CD14-positive monocyte (primary cell): Measurements from ENCODE around the gene CFAP299. TPM values are rescaled to one million over a fixed set of nuclear protein-coding genes. Genes with fewer than 3 reads are reported as not detected.

ENCODE experiments used
- DNase-seq, 3 donors: peaks; one replicate each; pipeline ENCODE4 v3.0.0-alpha.2; 2011 to 2022
- H2AFZ ChIP-seq: 2 replicates; pipeline ENCODE4 v1.6.0; 2012; ENCODE audit warnings: mild to moderate bottlenecking, low read depth, low read length, inconsistent platforms; ENCODE audit not compliant: insufficient read depth, poor library complexity, severe bottlenecking
- H3K27ac ChIP-seq, 2 donors: 1 replicate in 1 of 2; 2 replicates in 1 of 2; pipeline ENCODE4 v1.5.1; 2012 to 2013; ENCODE audit warnings: low read length in 2 of 2, control low read depth in 1 of 2, inconsistent platforms in 1 of 2, low read depth in 1 of 2, mild to moderate bottlenecking in 1 of 2
- H3K27me3 ChIP-seq, 2 donors: one replicate each; pipeline versions ENCODE4 v1.6.0 to v1.6.1; 2011 to 2013; ENCODE audit warnings: low read length in 2 of 2; ENCODE audit not compliant: control insufficient read depth in 2 of 2, insufficient read depth in 2 of 2
- H3K36me3 ChIP-seq, 2 donors: replicated peaks in 1 of 2; 1 replicate in 1 of 2; 2 replicates in 1 of 2; pipeline versions ENCODE4 v1.5.1 to v1.6.1; 2012 to 2013; ENCODE audit warnings: low read length in 2 of 2, control low read depth in 1 of 2, inconsistent platforms in 1 of 2, mild to moderate bottlenecking in 1 of 2; ENCODE audit not compliant: insufficient read depth in 2 of 2, control insufficient read depth in 1 of 2
- H3K4me1 ChIP-seq, 2 donors: 1 replicate in 1 of 2; 2 replicates in 1 of 2; pipeline versions ENCODE4 v1.5.1 to v1.6.1; 2012 to 2013; ENCODE audit warnings: low read length in 2 of 2, control low read depth in 1 of 2, inconsistent platforms in 1 of 2, mild to moderate bottlenecking in 1 of 2, moderate library complexity in 1 of 2; ENCODE audit not compliant: insufficient read depth in 2 of 2, control insufficient read depth in 1 of 2
- H3K4me2 ChIP-seq: replicated peaks from 2 replicates; pipeline ENCODE3; 2012; ENCODE audit warnings: low read length, moderate library complexity, mild to moderate bottlenecking; ENCODE audit not compliant: poor library complexity, severe bottlenecking; ENCODE audit errors: extremely low read depth
- H3K4me3 ChIP-seq, 3 experiments: fragments of 200-600 bp in 1 of 3; sonication (generic) in 1 of 3; replicated peaks in 1 of 3; 1 replicate in 2 of 3; 2 replicates in 1 of 3; pipeline ENCODE4 v1.5.1; 2011 to 2013; ENCODE audit warnings: low read length in 3 of 3, mild to moderate bottlenecking in 3 of 3, control low read depth in 2 of 3, low read depth in 2 of 3, inconsistent platforms in 1 of 3, moderate library complexity in 1 of 3
- H3K79me2 ChIP-seq: 2 replicates; pipeline ENCODE4 v1.6.0; 2012; ENCODE audit warnings: mild to moderate bottlenecking, control low read depth, inconsistent platforms, low read length, moderate library complexity; ENCODE audit not compliant: insufficient read depth
- H3K9ac ChIP-seq: 2 replicates; pipeline ENCODE4 v1.6.0; 2017; ENCODE audit warnings: low read length, mild to moderate bottlenecking; ENCODE audit not compliant: insufficient read depth, poor library complexity, severe bottlenecking
- H3K9me3 ChIP-seq, 2 donors: replicated peaks in 1 of 2; 1 replicate in 1 of 2; 2 replicates in 1 of 2; pipeline versions ENCODE4 v1.5.1 to v1.6.1; 2012 to 2013; ENCODE audit warnings: low read length in 2 of 2, control low read depth in 1 of 2; ENCODE audit not compliant: control insufficient read depth in 1 of 2, insufficient read depth in 1 of 2
- H4K20me1 ChIP-seq: 2 replicates; pipeline ENCODE4 v1.6.0; 2012; ENCODE audit warnings: mild to moderate bottlenecking, low read length, control low read depth, moderate library complexity; ENCODE audit not compliant: insufficient read depth
- H3K27ac Mint-ChIP-seq, 7 donors: one replicate each; pipeline ENCODE4 v1.8.0; 2020; ENCODE audit warnings: mild to moderate bottlenecking in 7 of 7, mixed read lengths in 7 of 7, moderate library complexity in 6 of 7, inconsistent platforms in 2 of 7
- H3K27me3 Mint-ChIP-seq, 3 donors: one replicate each; pipeline ENCODE4 v1.8.0; 2021 to 2022; ENCODE audit warnings: low read depth in 3 of 3, mild to moderate bottlenecking in 3 of 3, mixed read lengths in 3 of 3, moderate library complexity in 3 of 3, inconsistent platforms in 1 of 3
- H3K36me3 Mint-ChIP-seq, 2 donors: one replicate each; pipeline ENCODE4 v1.8.0; 2020; ENCODE audit warnings: mixed read lengths in 2 of 2, inconsistent platforms in 1 of 2, mild to moderate bottlenecking in 1 of 2
- H3K4me1 Mint-ChIP-seq: one replicate; pipeline ENCODE4 v1.8.0; 2020; ENCODE audit warnings: mild to moderate bottlenecking, mixed read lengths
- H3K4me3 Mint-ChIP-seq, 2 donors: one replicate each; pipeline ENCODE4 v1.8.0; 2020; ENCODE audit warnings: mild to moderate bottlenecking in 2 of 2, mixed read lengths in 2 of 2, moderate library complexity in 1 of 2
- H3K9me3 Mint-ChIP-seq, 7 donors: one replicate each; pipeline ENCODE4 v1.8.0; 2020 to 2022; ENCODE audit warnings: mixed read lengths in 7 of 7, mild to moderate bottlenecking in 6 of 7, moderate library complexity in 6 of 7, inconsistent platforms in 2 of 7
- CTCF ChIP-seq: fragments of 200-600 bp; IDR thresholded peaks from one replicate; pipeline ENCODE4 v1.8.0; 2022; ENCODE audit warnings: antibody characterized with exemption, mild to moderate bottlenecking
- WGBS: methylation state at CpG from one replicate; pipeline ENCODE4 v1.1.5; 2013; ENCODE audit warnings: missing lambda C conversion rate; ENCODE audit not compliant: insufficient coverage; 5-methylcytosine and 5-hydroxymethylcytosine counted together
- intact Hi-C, 2 donors: fragments of 100-400 bp; cut with micrococcal nuclease; formaldehyde crosslinking; loops; one replicate each; pipeline versions ENCODE4 v1.15.0 to v1.15.1; 2023
- polyA plus RNA-seq, 3 donors: library from polyadenylated mRNA; depleted of rRNA in 1 of 3; unstranded in 2 of 3; stranded (reverse) in 1 of 3; fragments of 300-500 nt in 2 of 3; fragments of >200 nt in 1 of 3; fragmentation: Illumina TruSeq in 2 of 3; gene quantifications; 1 replicate in 2 of 3; 2 replicates in 1 of 3; pipeline ENCODE4 v1.2.3, GENCODE V29; 2012 to 2021

CFAP299 gene
- polyA plus RNA-seq, 3 donors: not detected

GRCh38 chr4:80717204-80717603 is 381.7 kb downstream of the CFAP299 start:
- WGBS: no CpG with 5 or more reads among the region's 2 CpGs
- Histone ChIP-seq H3K4me3 (no peak overlapping the region), H3K4me1 (no peaks in the 10 kb centered on the region), H3K79me2 (no peaks in the 10 kb centered on the region), H3K27me3 (no peaks in the 10 kb centered on the region), H2AFZ (no peak overlapping the region), H3K4me2 (no peak overlapping the region), H3K9ac (no peak overlapping the region), H3K9me3 (peaks cover 0 to 7% of the 10 kb centered on the region in 2 donors), H4K20me1 (no peaks in the 10 kb centered on the region), H3K36me3 (no peaks in the 10 kb centered on the region), H3K27ac (no peak overlapping the region)
- no peak for TF ChIP-seq CTCF
- H3K4me3 Mint-ChIP-seq: no peak overlapping the region
- H3K36me3 Mint-ChIP-seq: no peaks in the 10 kb centered on the region
- no peaks in the 10 kb centered on the region for H3K4me1 Mint-ChIP-seq
- H3K27ac Mint-ChIP-seq: no peak overlapping the region
- H3K9me3 Mint-ChIP-seq: peaks cover 2 to 13% (median 7%) of the 10 kb centered on the region in 7 donors
- H3K27me3 Mint-ChIP-seq: no peaks in the 10 kb centered on the region
- no peak for DNase-seq
- intact Hi-C loops: no loop called here

- no peak overlapping the region for H3K4me2 ChIP-seq
- no peak overlapping the region for H3K27ac ChIP-seq
- no peaks in the 10 kb centered on the region for H3K27me3 ChIP-seq
- Mint-ChIP-seq H3K27me3 (peaks cover 0 to 4% (median 0%) of the 10 kb centered on the region in 3 donors), H3K27ac (no peak overlapping the region), H3K4me3 (no peak overlapping the region), H3K36me3 (no peaks in the 10 kb centered on the region), H3K9me3 (peaks cover 0 to 13% (median 8%) of the 10 kb centered on the region in 7 donors), H3K4me1 (no peaks in the 10 kb centered on the region)
- DNase-seq: no peak
- H3K9me3 ChIP-seq: peaks cover 0 to 5% of the 10 kb centered on the region in 2 donors
- no peak overlapping the region for H2AFZ ChIP-seq
- no peaks in the 10 kb centered on the region for H3K79me2 ChIP-seq
- no peak overlapping the region for H3K9ac ChIP-seq
- no CpG with 5 or more reads among the region's 1 CpG for WGBS
- intact Hi-C loops: no loop called here
- no peaks in the 10 kb centered on the region for H4K20me1 ChIP-seq
- H3K4me1 ChIP-seq: no peaks in the 10 kb centered on the region
- H3K36me3 ChIP-seq: no peaks in the 10 kb centered on the region
- TF ChIP-seq CTCF: no peak
- no peak overlapping the region for H3K4me3 ChIP-seq
These were observed 390.9 kb downstream of the CFAP299 start for GRCh38 chr4:80726471-80726870.
